DMS53 treated with DMSO at 0.1 percent for 48 hours (cell line): Measurements from ENCODE around the gene BMPER.

Experiments
- DNase-seq: peaks from one replicate; lab custom pipeline; 2025; ENCODE audit not compliant: unreplicated experiment; lab: John Stamatoyannopoulos, UW

Gene BMPER

DNA sequence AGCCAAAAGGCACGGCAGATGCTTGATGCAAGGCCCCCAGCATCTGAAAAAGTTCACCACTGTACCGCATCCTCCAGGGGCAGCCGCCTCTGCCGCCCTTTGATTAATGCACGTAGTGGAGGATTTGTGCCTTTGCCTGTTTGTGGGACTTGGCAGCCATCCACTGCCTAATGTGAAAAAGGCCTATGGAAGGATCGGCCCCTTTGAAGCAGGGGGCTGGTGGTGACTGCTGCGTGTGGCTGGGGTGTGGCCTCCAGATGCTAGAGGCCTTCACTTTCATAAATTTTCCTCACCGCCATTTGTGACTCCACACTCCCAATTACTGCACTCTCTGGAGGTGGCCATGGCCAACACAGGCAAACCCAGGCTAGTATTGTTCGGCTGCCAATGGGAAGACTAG is 226.0 kb downstream of the BMPER start:
- no peak for DNase-seq

DNA sequence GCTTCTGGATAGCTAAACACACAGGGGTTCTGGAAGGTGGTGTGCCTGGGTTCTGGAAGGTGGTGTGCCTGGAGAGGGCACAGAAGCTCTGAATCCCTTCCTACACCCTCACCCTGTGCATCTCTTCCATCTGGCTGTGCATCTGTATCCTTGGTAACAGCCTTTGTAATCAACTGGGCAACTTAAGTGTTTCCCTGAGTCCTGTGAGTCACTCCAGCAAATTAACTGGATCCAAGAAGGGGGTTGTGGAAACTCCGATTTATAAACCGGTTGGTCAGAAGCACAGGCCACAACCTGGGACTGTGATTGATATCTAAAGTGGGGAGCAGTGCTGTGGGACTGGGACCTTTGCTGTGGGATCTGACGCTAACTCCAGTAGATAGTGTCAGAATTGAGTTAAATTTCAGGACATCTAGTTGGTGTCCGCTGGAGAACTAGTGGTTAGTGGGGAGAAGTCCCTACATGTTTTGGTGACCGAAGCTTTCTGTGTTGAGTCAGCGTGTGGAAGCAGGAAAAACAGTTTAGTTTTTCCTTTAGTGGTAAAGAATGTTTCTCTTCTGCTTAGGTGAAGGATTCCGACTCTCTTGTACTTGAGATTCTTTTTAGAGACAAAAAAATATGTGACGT is 228.1 kb downstream of the BMPER start:
- no peak for DNase-seq

DNA sequence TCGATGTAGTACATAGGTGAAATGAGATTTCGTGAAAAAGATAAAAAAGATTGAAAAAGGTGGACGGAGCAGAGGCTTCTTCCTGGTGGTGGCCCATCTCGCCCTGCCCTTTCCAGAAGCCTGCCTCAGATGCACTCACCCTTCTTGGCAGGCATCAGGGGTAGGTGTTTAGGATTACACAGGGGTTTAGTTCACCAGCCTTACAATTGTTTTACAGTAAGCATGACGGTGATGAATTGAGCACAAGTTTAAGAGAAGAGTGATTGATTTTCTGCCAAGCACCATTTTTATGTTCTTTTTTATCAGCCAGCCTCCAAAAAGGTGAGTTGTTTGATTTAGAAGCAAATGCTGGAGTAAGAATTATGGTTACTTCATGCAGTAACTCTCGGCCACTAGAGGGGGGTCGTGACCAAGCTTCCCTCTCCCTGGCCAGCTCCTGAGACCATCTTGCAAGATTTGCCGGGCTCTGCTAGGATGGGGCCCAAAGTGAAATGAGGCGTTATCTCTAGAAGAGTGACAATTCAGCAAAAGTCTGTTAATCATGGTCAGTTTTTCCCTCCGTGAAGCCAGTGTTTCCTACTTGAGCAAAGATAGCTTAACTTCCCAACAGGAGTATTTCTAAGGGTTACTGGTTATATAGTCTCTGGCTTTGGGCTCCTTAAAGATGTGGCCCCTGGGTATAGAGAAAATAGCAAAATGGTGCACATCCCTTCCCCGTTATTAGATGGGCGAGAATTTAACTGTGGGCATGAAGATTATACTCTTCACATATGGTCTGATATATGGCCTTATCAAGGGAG is 228.8 kb downstream of the BMPER start:
- peak; percentile 74 for DNase-seq

DNA sequence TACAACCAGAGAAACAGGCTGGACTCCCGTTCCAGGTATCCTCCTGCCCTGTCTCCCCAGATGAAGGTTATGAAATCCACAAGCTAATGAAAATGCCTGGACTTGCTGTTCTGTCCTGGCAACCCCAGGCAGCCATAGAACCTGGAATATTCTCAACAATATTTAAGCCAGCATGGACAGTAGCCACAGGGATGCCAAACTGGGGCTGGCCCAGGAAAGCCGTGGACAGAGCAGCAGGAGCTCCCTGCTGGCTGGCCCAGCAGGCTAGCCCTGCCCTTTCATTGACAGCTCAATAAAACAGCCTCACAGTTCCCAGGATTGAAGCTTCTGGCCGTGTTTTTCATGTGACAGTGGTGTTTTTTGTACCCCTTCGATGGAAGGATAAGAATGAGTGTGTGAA is 230.6 kb downstream of the BMPER start:
- no peak for DNase-seq

DNA sequence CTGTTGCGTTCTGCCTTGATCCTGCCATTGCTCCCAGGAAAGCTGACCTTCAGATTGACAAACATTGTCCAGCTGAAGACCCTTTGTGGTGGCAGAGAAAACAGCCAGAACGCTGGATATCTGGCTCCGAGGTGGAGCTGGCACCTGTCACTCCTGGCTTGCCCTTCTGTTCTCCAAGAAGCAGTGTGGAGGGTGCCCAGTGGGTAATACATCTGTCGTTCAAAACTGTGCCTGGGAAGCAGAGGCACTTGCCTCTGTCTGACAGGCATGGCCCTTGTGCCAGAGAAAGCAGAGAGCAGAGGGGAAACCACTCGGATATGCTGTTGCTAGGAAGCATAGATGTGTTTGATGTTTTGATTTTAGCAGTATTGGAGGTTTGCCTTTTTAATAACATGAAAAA is 231.4 kb downstream of the BMPER start:
- no peak for DNase-seq

DNA sequence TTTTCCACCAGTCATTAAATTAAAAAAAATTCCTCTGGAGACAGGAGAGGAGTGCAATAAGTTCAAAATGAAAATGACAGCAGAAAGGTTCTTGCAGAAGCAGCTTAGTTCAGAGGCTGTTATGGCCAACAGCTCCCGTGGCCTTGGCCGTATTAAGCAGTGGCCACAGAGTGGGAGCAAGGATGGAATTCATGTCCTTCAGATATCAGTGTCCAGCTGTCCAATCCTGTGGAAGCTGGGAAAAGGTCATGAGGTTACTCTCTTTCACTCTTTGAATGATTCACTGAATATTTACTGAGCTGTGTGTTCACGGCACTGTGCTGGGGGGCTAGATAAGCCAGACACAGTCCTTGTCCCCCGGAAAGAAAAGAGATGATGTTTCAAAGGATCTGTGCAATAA is 231.8 kb downstream of the BMPER start:
- no peak for DNase-seq

DNA sequence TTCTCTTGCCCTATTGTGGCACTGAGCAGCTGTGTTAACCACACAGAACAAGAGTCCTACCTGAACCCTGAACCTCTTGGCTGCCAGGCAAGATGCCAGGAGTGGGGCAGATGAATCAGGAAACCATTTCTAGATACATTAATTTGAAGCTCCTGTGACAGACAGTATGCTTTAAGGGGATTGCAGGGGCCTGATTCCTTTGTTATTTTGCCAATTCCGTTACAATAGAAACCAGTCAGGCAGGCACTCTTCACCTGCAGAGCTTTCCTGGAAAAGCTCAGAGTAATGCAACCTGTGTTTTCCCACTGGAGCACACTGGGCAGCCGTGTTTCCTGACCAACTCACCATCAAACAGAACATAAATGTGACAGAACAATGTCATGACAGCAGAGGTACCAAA is 233.1 kb downstream of the BMPER start:
- DNase-seq: peak; percentile 48

DNA sequence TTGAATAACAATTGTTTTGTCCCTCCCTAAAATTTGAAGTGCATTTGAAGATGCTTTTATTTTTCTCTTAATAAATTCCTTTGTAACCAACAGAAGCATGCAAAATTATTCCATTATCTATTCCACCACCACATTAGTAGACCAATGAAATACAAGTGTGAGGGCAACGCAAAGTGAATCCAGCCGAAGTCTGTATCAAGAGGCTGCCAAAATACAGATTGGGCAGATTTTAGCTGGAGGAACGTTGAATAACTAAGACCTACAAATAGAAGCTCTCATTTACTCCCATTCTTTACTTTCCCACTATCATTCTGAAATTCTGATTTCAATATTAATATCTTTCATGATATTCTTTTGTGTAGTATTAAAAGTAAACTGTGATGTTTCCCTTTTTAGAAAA is 233.7 kb downstream of the BMPER start:
- no peak for DNase-seq

DNA sequence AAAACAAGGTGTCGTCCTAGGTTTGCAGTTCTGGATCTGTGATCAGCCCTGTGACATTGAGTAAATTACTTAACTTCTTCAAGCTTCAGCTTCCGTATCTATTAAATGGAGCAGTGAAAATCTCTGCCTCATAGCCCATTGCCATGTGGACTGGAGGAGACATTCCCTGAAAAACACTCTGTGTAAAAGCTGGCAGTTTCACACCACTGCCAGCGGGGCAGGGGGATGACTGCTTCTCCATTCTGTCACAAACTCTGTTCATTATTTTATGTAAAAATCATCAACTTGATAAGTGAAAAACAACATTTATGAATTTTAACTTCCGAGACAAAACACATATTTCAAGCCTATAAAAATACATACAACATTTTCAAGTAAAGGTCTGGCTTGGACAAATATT is 234.7 kb downstream of the BMPER start:
- DNase-seq: no peak

DNA sequence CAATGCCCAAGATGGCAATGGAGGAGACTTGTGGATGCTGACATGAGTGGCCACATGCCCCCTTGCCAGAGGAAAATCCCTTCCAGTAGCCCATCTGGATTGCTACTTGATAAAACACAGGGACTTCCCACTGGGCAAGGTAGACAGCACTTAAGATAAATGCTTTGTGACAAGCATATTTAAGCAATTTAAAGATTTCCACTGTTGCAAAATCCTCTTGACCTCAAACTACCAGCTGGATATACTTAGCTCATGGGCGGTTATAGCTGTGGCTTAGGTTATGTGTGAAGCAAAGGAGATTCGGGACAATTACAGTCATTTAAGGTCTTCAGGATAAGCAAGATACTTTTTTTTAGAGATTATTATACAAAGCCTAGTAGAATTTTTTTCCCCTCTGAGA is 238.1 kb downstream of the BMPER start:
- no peak for DNase-seq

DNA sequence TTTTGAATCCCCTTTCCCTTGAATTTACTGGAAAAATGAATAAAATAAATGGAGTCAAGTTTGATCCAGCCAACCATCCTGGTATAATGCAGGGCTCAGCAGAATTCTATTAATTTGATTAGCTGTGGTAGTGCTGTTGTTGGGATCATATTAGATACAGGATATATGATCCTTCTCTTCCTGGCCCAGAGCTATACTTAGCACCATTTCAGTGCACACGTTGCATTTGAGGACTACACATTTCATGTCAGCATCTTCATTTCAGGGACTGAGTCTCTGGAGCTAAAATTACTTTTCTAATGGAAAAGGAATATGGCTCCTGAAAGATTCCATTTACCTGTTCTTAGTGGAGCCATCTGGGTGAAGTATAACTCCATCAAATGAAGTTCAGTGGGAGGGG is 240.3 kb downstream of the BMPER start:
- no peak for DNase-seq

DNA sequence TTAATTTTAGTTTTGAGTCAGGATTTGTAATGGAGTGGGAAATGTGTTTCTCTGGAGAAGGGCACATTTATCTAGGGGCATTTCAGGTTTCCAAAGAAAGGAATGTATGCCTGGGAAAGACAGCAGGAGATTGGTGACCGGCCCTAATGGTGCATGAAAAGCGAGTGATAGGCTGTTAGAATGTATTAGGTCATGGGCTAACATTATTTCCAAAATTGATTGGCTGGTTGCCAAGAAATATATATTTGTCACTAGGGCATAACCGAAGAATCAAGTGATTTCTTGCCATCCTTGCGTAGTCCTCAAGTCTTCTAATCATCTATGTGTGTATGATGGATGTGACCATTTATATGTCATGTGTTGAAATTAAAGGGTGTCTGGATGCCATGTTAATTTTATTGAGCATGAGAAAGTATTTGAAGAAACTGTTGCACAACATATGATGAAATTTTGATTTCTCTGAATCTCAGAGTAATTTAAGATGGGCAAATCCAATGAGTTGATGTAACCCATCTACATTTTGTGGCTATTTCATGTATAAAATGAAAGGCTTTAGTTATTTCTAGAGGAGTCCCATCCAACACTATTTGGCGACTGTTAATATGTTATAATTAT is 248.4 kb downstream of the BMPER start:
- DNase-seq: no peak

DNA sequence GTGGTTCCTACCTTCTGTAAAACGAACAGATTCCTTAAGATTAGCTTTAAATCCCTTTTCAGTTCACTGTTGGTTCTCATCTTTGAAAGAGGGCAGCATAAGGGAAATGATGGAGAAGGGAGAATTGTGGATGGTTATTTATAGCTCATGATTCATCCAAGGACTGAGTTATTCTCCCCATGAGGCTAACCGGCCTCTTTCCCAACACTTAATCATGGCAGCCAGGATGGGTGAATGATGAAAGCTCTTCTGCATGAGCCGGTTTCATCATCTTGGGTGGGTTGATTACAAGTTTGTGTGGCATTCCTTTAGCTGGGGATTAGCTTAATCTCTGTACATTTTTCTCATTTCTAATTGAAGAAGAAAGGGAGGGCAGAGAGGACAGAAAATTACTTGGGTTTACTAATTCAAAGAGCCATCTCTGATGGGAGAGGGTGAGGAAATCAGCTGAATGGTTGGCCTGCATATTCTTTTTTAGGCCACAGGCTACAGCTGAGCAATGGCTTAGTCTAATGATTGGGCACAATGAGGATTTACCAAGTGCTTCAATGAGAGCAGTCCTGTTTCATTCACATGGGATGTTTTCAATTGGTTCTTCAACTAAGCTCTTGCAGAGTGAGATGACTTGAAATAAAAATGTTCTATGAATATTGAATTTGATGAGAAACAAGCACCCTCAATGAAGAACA is 250.0 kb downstream of the BMPER start:
- DNase-seq: no peak

DNA sequence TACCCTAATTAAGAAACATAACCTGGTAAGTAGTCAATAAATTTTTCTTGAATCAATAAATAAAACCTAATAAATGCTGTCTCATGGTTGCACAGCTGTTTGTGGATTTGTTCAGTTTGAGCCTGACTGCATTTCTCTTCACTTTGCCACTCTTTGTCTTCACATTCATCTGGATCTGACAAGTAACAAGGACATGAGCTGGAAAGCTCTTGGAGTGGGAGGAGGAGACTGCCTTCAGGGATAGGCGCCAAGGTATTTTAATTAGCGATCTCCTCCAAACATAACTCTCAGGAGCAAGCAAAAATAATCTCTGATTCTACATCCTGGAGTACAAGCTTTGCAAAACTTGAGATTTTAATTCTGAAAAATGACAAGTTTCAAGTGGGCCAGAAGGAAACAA is 251.0 kb downstream of the BMPER start:
- no peak for DNase-seq

DNA sequence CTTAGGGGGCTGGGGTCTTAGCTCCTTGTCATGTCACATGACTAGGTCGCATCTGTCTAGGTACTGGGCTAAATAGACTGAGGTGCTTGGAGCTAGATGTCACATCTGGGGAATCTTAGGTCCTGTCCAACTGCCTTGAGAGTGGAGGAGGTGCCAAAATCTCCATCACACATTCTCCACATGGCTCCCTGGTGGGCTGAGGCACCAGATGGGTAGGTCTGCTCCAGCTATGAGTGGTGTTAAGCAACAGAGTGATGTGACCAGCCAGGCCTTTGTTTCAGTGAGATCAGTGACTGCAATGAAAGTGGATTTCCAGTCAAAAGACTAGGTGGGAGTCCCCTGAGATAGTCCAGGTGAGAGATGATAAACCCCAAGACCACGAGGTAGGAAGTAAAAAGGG is 251.8 kb downstream of the BMPER start:
- DNase-seq: no peak

DNA sequence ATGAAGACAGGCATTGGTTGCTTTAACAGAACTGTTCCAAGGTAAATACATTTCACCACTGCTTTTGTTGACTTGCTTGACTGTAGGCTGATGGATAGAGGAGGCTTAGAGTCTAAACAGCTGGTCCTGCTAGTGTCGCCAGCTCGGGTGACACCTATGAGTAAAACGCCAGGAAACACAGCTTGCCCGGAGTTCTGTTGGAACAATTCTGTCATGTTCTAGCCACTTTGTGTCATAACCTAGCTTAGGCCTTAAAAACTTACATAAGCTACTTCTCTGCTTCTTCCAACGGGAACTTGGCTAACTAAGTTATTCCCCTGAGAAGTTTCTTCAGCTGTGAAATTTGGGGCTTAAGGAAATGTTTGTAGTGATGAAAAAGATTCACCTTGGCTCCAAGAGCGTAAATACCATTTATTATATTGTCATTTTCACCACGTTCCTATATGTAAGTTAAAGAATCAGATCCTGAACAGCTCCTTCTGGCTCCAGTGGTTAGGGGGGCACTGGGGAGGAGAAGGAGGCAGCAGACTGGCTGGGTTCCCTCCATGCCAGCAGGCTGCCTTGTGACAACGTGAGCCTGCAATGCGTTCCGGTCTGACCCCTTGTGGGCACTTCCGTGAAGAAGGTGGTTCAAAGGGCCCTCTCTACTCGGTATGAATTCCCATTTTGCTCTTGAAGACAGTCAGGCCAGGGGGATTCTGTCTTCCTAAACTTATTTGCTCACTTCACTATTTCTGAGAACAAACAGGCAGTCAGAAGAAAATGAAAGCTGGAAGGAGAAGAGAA is 253.2 kb downstream of the BMPER start:
- no peak for DNase-seq

DNA sequence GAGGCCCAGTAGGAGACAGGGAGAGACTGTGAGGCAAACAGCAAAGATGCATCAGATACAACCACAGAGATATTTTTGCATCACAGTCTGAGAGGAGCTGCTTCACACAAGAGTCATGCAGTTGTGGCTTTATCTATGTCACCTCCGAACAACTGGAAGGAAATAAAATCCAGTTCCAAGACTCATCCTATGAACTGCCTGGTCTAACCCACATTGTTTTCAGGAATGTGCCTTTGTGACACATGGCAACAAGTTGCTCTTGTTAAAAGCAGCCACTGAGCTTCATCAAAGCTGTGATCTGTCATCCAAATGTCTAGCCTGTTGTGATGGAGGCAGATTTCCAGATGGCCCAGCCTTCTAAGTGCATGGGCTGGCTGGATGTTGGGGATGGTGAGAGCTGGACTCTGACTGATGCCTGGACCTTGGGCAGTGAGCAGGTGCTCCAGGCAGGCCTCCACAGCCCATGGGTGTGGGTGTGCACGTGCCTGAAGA is 255.0 kb downstream of the BMPER start:
- no peak for DNase-seq

DNA sequence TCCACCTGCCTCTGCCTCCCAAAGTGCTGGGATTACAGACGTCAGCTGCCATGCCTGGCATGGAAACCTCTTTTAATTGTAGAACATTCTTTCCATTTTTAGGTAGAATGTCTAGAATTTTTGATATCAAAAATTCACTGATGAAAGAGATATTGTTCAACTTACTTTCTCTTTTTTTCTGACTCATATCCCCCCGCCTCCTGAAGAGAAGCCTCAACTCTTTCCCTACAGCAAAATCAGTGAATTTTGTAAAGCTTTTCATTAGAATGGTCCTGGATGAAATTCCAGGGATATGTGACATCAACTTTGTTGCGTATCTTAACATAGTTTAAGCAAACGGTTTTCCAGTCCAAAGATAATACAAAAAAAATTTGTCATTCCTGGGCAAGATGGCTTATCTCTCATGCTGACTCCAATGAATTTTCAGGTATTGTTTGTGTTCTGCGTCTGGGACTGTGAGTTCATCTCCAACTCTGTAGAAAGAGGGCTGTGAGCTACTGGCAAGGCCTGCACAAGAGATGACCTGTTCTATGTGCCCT is 256.8 kb downstream of the BMPER start:
- DNase-seq: no peak

DNA sequence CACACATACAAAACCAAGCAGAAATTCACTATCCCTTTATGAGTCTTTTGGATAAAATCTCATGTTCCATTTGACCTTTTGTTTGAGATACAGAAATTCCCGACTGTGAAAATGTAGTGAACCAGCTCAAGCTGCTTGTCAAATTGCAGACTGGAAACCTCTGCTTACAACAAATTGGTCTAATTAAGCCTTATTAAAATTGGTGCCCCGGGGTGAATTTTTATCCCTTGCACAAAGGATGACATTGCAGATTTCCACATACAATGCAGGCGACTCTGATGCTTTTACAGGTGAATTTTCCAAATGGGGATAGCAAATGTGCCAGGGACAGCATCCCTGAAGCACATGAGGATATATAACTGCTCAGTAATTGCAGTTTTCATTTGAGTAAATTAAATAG is 257.3 kb downstream of the BMPER start:
- DNase-seq: no peak

DNA sequence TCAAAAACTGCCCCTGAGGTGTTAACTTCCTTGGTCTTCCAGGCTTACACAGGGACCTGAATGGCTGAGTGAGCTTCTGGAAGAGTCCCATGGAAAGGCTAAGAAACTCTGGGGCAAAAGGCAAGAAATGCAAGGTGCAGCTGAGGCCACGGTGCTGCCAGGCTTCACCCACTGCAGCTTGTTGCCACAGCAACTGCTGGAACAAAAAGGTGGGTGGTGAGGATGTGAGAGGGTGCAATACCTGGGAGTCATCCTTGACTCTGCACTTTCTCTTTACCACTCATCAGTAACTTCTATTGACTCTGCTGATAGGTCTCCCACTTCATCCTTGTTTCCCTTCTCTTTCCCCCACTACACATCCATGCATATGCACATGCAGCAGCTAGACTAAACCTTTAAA is 258.6 kb downstream of the BMPER start:
- no peak for DNase-seq

DNA sequence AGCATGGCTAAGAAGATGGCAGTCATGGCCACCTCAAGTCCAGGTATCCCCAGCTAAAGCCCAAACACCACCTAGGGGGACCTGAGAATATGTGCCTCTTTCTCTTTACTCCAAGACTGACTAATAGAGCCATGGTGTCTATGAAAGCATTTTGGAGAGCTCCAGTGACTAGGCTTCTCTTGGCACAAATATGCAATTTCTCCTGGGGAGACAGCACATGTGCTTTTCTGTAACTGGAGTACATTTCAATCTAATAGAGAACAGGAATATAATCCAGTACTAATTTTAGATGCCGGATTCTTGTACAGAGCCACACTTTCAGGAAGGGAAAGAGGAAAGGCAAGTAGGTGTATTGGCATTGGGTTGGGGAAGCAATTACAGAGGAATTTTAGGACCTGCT is 260.1 kb downstream of the BMPER start:
- no peak for DNase-seq
